ENCODE data around the gene UBE2N.
A peak's percentile ranks its signal among the peaks of the same experiment; 100 is the strongest.

UBE2N gene

GRCh38 chr12:93441617-93442410 is at the start of gene UBE2N:
Gene UBE2N (minus strand): TSS chr12:93441947. CDS start chr12:93441884, 63 bp downstream.
- peak; percentile 87 to 96 for DNase-seq

GRCh38 chr12:93484315-93484981 is 42.7 kb upstream of the UBE2N start:
- no peak for DNase-seq

GRCh38 chr12:93483151-93483807 is 41.5 kb upstream of the UBE2N start:
- no peak for DNase-seq

- no peak for DNase-seq
These were observed 41.0 kb upstream of the UBE2N start for GRCh38 chr12:93482721-93483120.

GRCh38 chr12:93476555-93476954 is 34.8 kb upstream of the UBE2N start:
- DNase-seq = no peak

GRCh38 chr12:93469386-93469785 is 27.6 kb upstream of the UBE2N start:
- no peak for DNase-seq

- DNase-seq = no peak
These were observed 26.2 kb upstream of the UBE2N start for GRCh38 chr12:93468008-93468371.

- DNase-seq = peak in 1 of 2 experiments; percentile 64
These were observed 25.7 kb upstream of the UBE2N start, which contains the start of gene MRPL42 for GRCh38 chr12:93467351-93468007. Gene MRPL42 (plus strand): TSS chr12:93467514. CDS start chr12:93469286, 1,772 bp downstream.

- no peak for DNase-seq
These were observed 25.0 kb upstream of the UBE2N start for GRCh38 chr12:93466625-93467350.

GRCh38 chr12:93465841-93466240 is 24.1 kb upstream of the UBE2N start:
- DNase-seq = no peak

- DNase-seq = no peak
These were observed 19.8 kb upstream of the UBE2N start for GRCh38 chr12:93461503-93461902.

GRCh38 chr12:93460902-93461301 is 19.2 kb upstream of the UBE2N start:
- DNase-seq = no peak

GRCh38 chr12:93460003-93460402 is 18.3 kb upstream of the UBE2N start:
- DNase-seq = no peak

GRCh38 chr12:93459097-93459496 is 17.4 kb upstream of the UBE2N start:
- DNase-seq = no peak

- DNase-seq = no peak
These were observed 14.3 kb upstream of the UBE2N start for GRCh38 chr12:93456077-93456476.

- no peak for DNase-seq
These were observed 11.9 kb upstream of the UBE2N start for GRCh38 chr12:93453633-93454032.

GRCh38 chr12:93451423-93452158 is 9.8 kb upstream of the UBE2N start:
- DNase-seq = no peak

- no peak for DNase-seq
These were observed 7.5 kb upstream of the UBE2N start for GRCh38 chr12:93449277-93449676.

GRCh38 chr12:93448796-93449195 is 7.0 kb upstream of the UBE2N start:
- no peak for DNase-seq

- DNase-seq = no peak
These were observed 6.0 kb upstream of the UBE2N start for GRCh38 chr12:93447555-93448290.

GRCh38 chr12:93443576-93443975 is 1.8 kb upstream of the UBE2N start:
- no peak for DNase-seq

Measured in cerebellar nuclear complex (tissue), 1 donor.